ENCODE measurements around the gene SPACA1.

- TF ChIP-seq CTCF (IDR thresholded peaks at IDR 0.05), result no peak
- no peak for TF ChIP-seq POLR2AphosphoS5 (IDR thresholded peaks at IDR 0.05)
- no peak for TF ChIP-seq POLR2A (IDR thresholded peaks at IDR 0.05; ENCODE audit: low read depth)
- TF ChIP-seq EP300 (IDR thresholded peaks at IDR 0.05), result no peak
Measured at GRCh38 chr6:88008831-88009231, 38.8 kb upstream of the SPACA1 start.
